HepG2 (cell line): ENCODE results near the gene AGER. TPM values are rescaled to one million over a fixed set of nuclear protein-coding genes. Genes with fewer than 3 reads are reported as not detected.

Experiments
- ATAC-seq: fragments of 200-7000 bp; cut with Tn5 transposase; 3 replicates; pipeline ENCODE4 v1.9.1; 2020; ENCODE audit warnings: mild to moderate bottlenecking, moderate library complexity
- BruUV-seq: library from RNA; stranded (reverse); fragments of 400-500 nt; replicated peaks from 2 replicates; lab custom pipeline; 2021; lab: Mats Ljungman, UMichigan
- CTCF ChIA-PET: fragments of 300-600 bp; formaldehyde crosslinking; extraction: SDS; loops from one replicate; lab custom pipeline; 2021; ENCODE audit warnings: low total read pairs, inconsistent platforms, low intra/inter-chr PET ratio; lab: Yijun Ruan, JAX
- POLR2A ChIA-PET: fragments of 350-600 bp; sonication (Branson Sonifier 250); formaldehyde crosslinking; loops from one replicate; lab custom pipeline; 2020; ENCODE audit warnings: antibody characterized with exemption, inconsistent platforms; lab: Yijun Ruan, JAX
- DNase-seq: peaks from one replicate; pipeline ENCODE4 v3.0.0-alpha.2; 2015; ENCODE audit warnings: low spot score
- FAIRE-seq: peaks from 3 replicates; lab custom pipeline; 2011; peaks lifted over from hg19 to GRCh38; lab: Jason Lieb, UNC
- H2AFZ ChIP-seq: one replicate; pipeline ENCODE4 v1.6.1; 2011; ENCODE audit warnings: low read length, inconsistent platforms
- H3K27ac ChIP-seq: fragments of 300-600 bp; 3 replicates; pipeline ENCODE4 v1.8.0; 2011; ENCODE audit warnings: mixed run types, mild to moderate bottlenecking, mixed read lengths, low read length, inconsistent platforms; ENCODE audit not compliant: insufficient read depth; ENCODE audit errors: extremely low read length
- H3K27me3 ChIP-seq, 2 experiments: fragments of 200-600 bp in 1 of 2; 2 replicates in 1 of 2; 3 replicates in 1 of 2; pipeline versions ENCODE4 v1.6.0 to v1.8.0; 2011; ENCODE audit warnings: low read length in 2 of 2, mild to moderate bottlenecking in 2 of 2, moderate library complexity in 2 of 2, inconsistent platforms in 1 of 2; ENCODE audit not compliant: insufficient read depth in 2 of 2, control insufficient read depth in 1 of 2
- H3K36me3 ChIP-seq, 2 experiments: fragments of 200-600 bp in 1 of 2; replicated peaks in 1 of 2; 2 replicates in 1 of 2; 3 replicates in 1 of 2; pipeline versions ENCODE4 v1.5.1 to v1.8.0; 2011; ENCODE audit warnings: low read length in 2 of 2, inconsistent platforms in 1 of 2; ENCODE audit not compliant: insufficient read depth in 2 of 2, control insufficient read depth in 1 of 2
- H3K4me1 ChIP-seq: 2 replicates; pipeline ENCODE4 v1.5.1; 2012; ENCODE audit warnings: low read length, inconsistent platforms; ENCODE audit not compliant: insufficient read depth
- H3K4me2 ChIP-seq: 2 replicates; pipeline ENCODE4 v1.6.0; 2011; ENCODE audit warnings: low read depth, low read length, inconsistent platforms
- H3K4me3 ChIP-seq, 3 experiments: fragments of 200-600 bp in 1 of 3; sonication (generic), shearing (Covaris generic) in 1 of 3; replicated peaks in 1 of 3; 2 replicates each; pipeline ENCODE4 v1.5.1; 2011 to 2016; ENCODE audit warnings: low read length in 3 of 3, inconsistent platforms in 2 of 3, low read depth in 2 of 3, mild to moderate bottlenecking in 2 of 3, control low read depth in 1 of 3, mixed read lengths in 1 of 3; ENCODE audit not compliant: insufficient read depth in 1 of 3
- H3K79me2 ChIP-seq: one replicate; pipeline ENCODE4 v1.6.1; 2011; ENCODE audit warnings: low read length, inconsistent platforms; ENCODE audit not compliant: insufficient read depth
- H3K9ac ChIP-seq: 2 replicates; pipeline ENCODE4 v1.6.0; 2011; ENCODE audit warnings: mild to moderate bottlenecking, low read depth, low read length, inconsistent platforms; ENCODE audit not compliant: insufficient read depth
- H3K9me3 ChIP-seq: 2 replicates; pipeline ENCODE4 v1.5.1; 2012; ENCODE audit warnings: mild to moderate bottlenecking, low read length
- H4K20me1 ChIP-seq: 2 replicates; pipeline ENCODE4 v1.6.0; 2011; ENCODE audit warnings: inconsistent platforms, mild to moderate bottlenecking, low read length, moderate library complexity; ENCODE audit not compliant: insufficient read depth
- STAG1 ChIP-seq: sonication (generic); formaldehyde crosslinking; IDR thresholded peaks from 2 replicates; pipeline ENCODE4 v1.4.0; 2020; ENCODE audit warnings: missing genetic modification reagents
- WGBS: methylation state at CpG from one replicate; pipeline ENCODE4 v1.1.6; 2017; ENCODE audit warnings: low lambda C conversion rate; 5-methylcytosine and 5-hydroxymethylcytosine counted together
- in situ Hi-C: cut with HindIII; loops from 2 replicates; pipeline ENCODE4 v1.10.0; 2017; ENCODE audit warnings: low pct_unique_long_range_greater_than_20kb; ENCODE audit not compliant: extremely low pct_ligation_motif_present
- intact Hi-C: fragments of 100-400 bp; cut with micrococcal nuclease; formaldehyde crosslinking; loops from one replicate; pipeline ENCODE4 v1.10.0; 2022; ENCODE audit not compliant: unreplicated experiment
- polyA plus RNA-seq, 8 experiments: library from polyadenylated mRNA; depleted of rRNA in 3 of 8; stranded (reverse) in 7 of 8; unstranded in 1 of 8; fragments of >200 nt; fragmentation: Illumina TruSeq in 4 of 8; extraction: Trizol in 4 of 8; gene quantifications; 2 replicates each; pipeline versions ENCODE4 v1.2.1 to v1.2.3, GENCODE V29; 2011 to 2016; ENCODE audit warnings: low read depth in 4 of 8, missing spikeins in 1 of 8, mixed read lengths in 1 of 8; ENCODE audit not compliant: insufficient read depth in 1 of 8
- total RNA-seq, 5 experiments: library from RNA; depleted of rRNA; stranded (reverse); fragments of >200 nt; fragmentation: Illumina TruSeq; extraction: Trizol; gene quantifications; 2 replicates each; pipeline ENCODE4 v1.2.3, GENCODE V29; 2016; ENCODE audit warnings: low read depth in 1 of 5
- TF ChIP-seq, protein P1 (sequence below): sonication (generic); formaldehyde crosslinking; IDR thresholded peaks from 2 replicates; pipeline ENCODE4 v1.5.1; 2020; ENCODE audit warnings: mild to moderate bottlenecking, missing genetic modification reagents, moderate library complexity

Gene AGER
- total and polyA plus RNA-seq, 2 of the 13 experiments (the other 11 are each of a cell fraction or from before 2014, with no cell fraction given) = 1.9 to 5.1 TPM

- BruUV-seq = no TSS peak
- peaks cover 18 to 52% of the 10 kb centered on the region in 2 experiments for H3K36me3 ChIP-seq
- intact Hi-C loops = no loop called here
- ATAC-seq (no peak), FAIRE-seq (no peak), DNase-seq (no peak)
- POLR2A ChIA-PET = no interaction called here
- H3K4me2 ChIP-seq = no peak overlapping the region
- H3K9ac ChIP-seq = no peak overlapping the region
- H4K20me1 ChIP-seq = no peaks in the 10 kb centered on the region
- H3K27me3 ChIP-seq = no peaks in the 10 kb centered on the region; a peak in 1 of 5 replicates
- no peak overlapping the region for H2AFZ ChIP-seq
- TF ChIP-seq, protein P1, sequence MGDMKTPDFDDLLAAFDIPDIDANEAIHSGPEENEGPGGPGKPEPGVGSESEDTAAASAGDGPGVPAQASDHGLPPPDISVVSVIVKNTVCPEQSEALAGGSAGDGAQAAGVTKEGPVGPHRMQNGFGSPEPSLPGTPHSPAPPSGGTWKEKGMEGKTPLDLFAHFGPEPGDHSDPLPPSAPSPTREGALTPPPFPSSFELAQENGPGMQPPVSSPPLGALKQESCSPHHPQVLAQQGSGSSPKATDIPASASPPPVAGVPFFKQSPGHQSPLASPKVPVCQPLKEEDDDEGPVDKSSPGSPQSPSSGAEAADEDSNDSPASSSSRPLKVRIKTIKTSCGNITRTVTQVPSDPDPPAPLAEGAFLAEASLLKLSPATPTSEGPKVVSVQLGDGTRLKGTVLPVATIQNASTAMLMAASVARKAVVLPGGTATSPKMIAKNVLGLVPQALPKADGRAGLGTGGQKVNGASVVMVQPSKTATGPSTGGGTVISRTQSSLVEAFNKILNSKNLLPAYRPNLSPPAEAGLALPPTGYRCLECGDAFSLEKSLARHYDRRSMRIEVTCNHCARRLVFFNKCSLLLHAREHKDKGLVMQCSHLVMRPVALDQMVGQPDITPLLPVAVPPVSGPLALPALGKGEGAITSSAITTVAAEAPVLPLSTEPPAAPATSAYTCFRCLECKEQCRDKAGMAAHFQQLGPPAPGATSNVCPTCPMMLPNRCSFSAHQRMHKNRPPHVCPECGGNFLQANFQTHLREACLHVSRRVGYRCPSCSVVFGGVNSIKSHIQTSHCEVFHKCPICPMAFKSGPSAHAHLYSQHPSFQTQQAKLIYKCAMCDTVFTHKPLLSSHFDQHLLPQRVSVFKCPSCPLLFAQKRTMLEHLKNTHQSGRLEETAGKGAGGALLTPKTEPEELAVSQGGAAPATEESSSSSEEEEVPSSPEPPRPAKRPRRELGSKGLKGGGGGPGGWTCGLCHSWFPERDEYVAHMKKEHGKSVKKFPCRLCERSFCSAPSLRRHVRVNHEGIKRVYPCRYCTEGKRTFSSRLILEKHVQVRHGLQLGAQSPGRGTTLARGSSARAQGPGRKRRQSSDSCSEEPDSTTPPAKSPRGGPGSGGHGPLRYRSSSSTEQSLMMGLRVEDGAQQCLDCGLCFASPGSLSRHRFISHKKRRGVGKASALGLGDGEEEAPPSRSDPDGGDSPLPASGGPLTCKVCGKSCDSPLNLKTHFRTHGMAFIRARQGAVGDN (CRISPR knock-in tag) = 0 out of 2 replicates have a peak, but pooled peaks have one; percentile 13
- TF ChIP-seq STAG1 = no peak
- H3K9me3 ChIP-seq = no peaks in the 10 kb centered on the region
- H3K4me3 ChIP-seq = no peak overlapping the region
- CTCF ChIA-PET = no interaction called here
- H3K4me1 ChIP-seq = peaks cover 30% of the 10 kb centered on the region
- peaks cover 31% of the 10 kb centered on the region for H3K79me2 ChIP-seq
- no peak overlapping the region for H3K27ac ChIP-seq
- in situ Hi-C loops = no loop called here
- over 99% methylated on average over 11 of the region's 11 CpGs for WGBS
These were observed 13.8 kb downstream of the AGER start for GRCh38 chr6:32170294-32170693.
